ENCODE results near the gene ZACN.

GRCh38 chr17:76079535-76079955, 563 bp downstream of the ZACN start:
- TF ChIP-seq CTCF (IDR thresholded peaks at IDR 0.05; ENCODE audit: poor library complexity) (no peak), EZH2 (IDR thresholded peaks at IDR 0.05; ENCODE audit: borderline replicate concordance) (no peak), EZH2phosphoT487 (IDR thresholded peaks at IDR 0.05; ENCODE audit: low read depth, severe bottlenecking, unreplicated experiment) (no peak)

All from hepatocyte (in vitro differentiated cells).